Glutamatergic neuron (in vitro differentiated cells): ENCODE data around the gene SETD3. TPM values are rescaled to one million over a fixed set of nuclear protein-coding genes. Genes with fewer than 3 reads are reported as not detected.
A peak's percentile ranks its signal among the peaks of the same experiment; 100 is the strongest.

Source experiments
- DNase-seq: peaks from one replicate; pipeline ENCODE4 v3.0.0; 2022
- H3K27ac Mint-ChIP-seq: one replicate; pipeline ENCODE4 v1.8.0; 2020; ENCODE audit warnings: mild to moderate bottlenecking, mixed read lengths, inconsistent platforms; ENCODE audit not compliant: unreplicated experiment
- H3K27me3 Mint-ChIP-seq: one replicate; pipeline ENCODE4 v1.8.0; 2020; ENCODE audit warnings: mild to moderate bottlenecking, moderate library complexity, mixed read lengths, inconsistent platforms; ENCODE audit not compliant: unreplicated experiment
- H3K36me3 Mint-ChIP-seq: one replicate; pipeline ENCODE4 v1.8.0; 2020; ENCODE audit warnings: mild to moderate bottlenecking, mixed read lengths, inconsistent platforms; ENCODE audit not compliant: unreplicated experiment
- H3K4me1 Mint-ChIP-seq: one replicate; pipeline ENCODE4 v1.8.0; 2020; ENCODE audit warnings: mild to moderate bottlenecking, low read depth, mixed read lengths, inconsistent platforms; ENCODE audit not compliant: unreplicated experiment
- H3K4me3 Mint-ChIP-seq: one replicate; pipeline ENCODE4 v1.8.0; 2020; ENCODE audit warnings: mild to moderate bottlenecking, mixed read lengths, inconsistent platforms; ENCODE audit not compliant: unreplicated experiment
- H3K9me3 Mint-ChIP-seq: one replicate; pipeline ENCODE4 v1.8.0; 2020; ENCODE audit warnings: mild to moderate bottlenecking, moderate library complexity, mixed read lengths, inconsistent platforms; ENCODE audit not compliant: unreplicated experiment
- CTCF ChIP-seq: fragments of 200-600 bp; sonication (generic); IDR thresholded peaks from one replicate; pipeline ENCODE4 v1.5.0; 2021; ENCODE audit not compliant: partially characterized antibody, unreplicated experiment
- total RNA-seq: library from RNA; stranded (reverse); fragmentation: NEBNext Ultra II Directional; extraction: Animal tissue kit (Norgen Biotek cat#: 25700); gene quantifications from one replicate; pipeline ENCODE4 v1.2.1, GENCODE V29; 2021; ENCODE audit not compliant: unreplicated experiment

SETD3 gene
- total RNA-seq, 1 donor from 2014 or later = 46.2 TPM

DNA sequence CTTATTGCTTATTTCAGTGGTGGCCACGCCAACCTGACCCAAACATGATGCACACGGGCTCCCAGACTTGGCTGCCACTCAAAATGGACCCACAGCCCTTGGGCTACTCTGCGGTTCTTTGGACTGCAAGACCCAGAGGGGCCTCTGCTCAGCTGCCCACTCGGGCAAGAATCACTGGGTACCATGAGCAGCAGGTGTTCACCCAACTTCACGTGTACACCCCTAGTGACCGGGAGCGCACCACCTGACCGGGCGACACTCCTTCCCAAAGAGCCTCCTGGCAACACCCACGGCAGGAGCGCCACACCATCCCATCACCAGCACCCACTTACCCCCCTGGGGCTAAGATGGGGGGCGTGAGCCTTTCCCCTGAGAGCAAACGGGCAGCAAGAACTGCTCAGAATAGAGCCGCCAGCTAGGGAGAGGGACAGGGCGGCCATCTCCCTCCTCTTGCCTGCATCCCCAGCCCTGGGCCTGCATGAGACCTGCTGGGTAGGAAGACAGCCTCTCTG, 32.6 kb upstream of the SETD3 start:
- Mint-ChIP-seq H3K4me1 (peaks cover 22% of the 10 kb centered on the region), H3K36me3 (no peaks in the 10 kb centered on the region), H3K27me3 (peaks cover 6% of the 10 kb centered on the region), H3K4me3 (no peak overlapping the region), H3K9me3 (peaks cover 18% of the 10 kb centered on the region), H3K27ac (no peak overlapping the region)
- TF ChIP-seq CTCF = no peak
- no peak for DNase-seq

DNA sequence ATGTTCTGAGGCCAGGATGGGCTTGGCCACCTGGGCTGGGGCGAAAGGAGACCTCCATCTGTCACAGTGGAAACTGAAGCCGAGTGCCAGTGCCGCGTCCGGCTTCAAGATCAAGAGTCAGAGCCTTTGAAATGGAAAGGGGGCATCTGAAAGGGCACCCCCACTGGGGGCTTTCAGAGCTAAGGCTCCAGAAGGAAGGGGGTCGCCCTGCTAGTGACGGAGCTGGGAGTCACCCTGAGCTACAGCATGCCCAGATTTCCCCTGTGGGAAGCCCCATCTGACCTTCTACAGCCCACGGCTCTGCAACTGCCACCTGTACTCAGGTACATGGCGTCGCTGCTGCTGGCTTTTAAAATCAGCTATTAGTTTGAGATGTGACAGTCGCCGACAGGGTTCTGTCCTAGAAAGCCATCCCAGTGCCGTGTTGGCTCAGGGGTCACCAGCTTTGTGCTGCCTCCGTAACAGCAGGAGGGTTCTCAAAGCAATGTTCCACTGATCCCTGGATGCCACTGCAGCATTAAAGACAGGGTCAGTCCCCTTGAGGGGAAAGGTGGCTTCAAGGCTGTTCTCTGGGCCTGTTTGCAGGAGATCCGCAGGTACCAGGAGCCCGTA, 32.0 kb upstream of the SETD3 start:
- peaks cover 22% of the 10 kb centered on the region for H3K4me1 Mint-ChIP-seq
- no peak for DNase-seq
- peaks cover 18% of the 10 kb centered on the region for H3K9me3 Mint-ChIP-seq
- H3K36me3 Mint-ChIP-seq = no peaks in the 10 kb centered on the region
- no peak for TF ChIP-seq CTCF
- H3K4me3 Mint-ChIP-seq = peak overlapping the region; percentile 65
- H3K27me3 Mint-ChIP-seq = peaks cover 7% of the 10 kb centered on the region
- peak overlapping the region; percentile 39 for H3K27ac Mint-ChIP-seq

- Mint-ChIP-seq H3K4me1 (peaks cover 22% of the 10 kb centered on the region), H3K27me3 (peaks cover 7% of the 10 kb centered on the region), H3K9me3 (peaks cover 16% of the 10 kb centered on the region), H3K27ac (peak overlapping the region; percentile 39), H3K4me3 (peak overlapping the region; percentile 65), H3K36me3 (no peaks in the 10 kb centered on the region)
- no peak for DNase-seq
- no peak for TF ChIP-seq CTCF
These were observed 31.4 kb upstream of the SETD3 start for GRCh38 chr14:99512110-99512449.

DNA sequence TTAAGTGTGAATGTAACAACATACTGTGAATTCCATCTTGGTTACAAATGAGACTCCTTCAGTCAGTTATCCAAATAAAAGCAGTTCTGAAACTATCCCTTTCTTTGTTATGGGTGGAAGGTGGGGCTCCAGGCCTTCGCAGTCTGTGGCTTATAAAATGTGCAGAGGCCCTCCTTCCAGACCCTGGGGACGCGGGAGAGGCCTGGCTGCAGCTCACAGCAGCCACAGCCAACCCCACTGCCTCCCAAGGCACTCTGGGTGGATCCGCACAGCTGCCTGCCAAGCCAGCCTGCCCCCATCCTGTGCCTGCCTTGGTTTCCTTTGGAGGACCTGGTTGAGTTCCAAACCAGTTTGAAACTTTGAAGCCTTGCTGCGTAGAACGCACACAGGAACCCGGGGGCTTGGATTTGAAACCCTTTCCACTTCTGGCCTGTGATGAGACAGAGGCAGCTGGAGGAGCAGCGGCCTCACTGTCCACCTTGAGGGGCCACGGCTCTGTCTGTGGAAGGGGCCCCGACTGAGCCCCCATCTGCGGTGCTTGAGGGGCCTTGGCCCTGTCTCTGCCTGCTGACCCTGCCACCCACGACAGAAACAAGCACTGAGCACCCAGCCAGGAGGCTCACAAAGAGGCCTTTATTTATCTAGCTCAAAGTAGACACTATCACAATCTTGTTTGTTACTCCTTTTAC, 30.9 kb upstream of the SETD3 start:
- no peak for TF ChIP-seq CTCF
- H3K9me3 Mint-ChIP-seq = peaks cover 16% of the 10 kb centered on the region
- H3K4me3 Mint-ChIP-seq = peak overlapping the region; percentile 65
- H3K36me3 Mint-ChIP-seq = no peaks in the 10 kb centered on the region
- DNase-seq = peak; percentile 63
- peak overlapping the region; percentile 33 for H3K27ac Mint-ChIP-seq
- peaks cover 22% of the 10 kb centered on the region for H3K4me1 Mint-ChIP-seq
- peaks cover 9% of the 10 kb centered on the region for H3K27me3 Mint-ChIP-seq

DNA sequence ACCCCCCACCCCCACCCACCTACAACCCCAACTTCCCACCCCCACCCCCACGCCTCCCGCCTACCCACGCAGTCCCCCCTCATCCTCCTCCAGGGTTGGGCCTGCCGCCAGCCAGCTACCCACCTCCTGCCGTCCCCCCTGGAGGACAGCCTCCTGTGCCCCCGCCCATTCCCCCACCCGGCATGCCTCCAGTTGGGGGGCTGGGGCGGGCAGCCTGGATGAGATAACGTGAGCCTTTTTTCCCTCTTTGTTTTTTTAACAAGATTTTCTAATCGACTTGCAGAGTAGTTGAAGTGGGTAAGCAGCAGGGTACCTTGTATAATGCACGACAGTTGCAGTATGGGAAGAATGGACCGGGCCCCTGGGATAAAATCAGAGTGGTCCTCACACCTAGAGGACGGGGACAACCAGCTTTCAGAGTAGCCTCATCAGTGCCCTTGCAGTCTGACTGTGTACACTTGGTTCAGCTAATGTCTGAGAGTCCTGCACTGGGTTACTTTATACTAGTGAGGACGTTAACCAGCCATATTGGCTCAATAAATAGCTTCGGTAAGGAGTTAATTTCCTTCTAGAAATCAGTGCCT, 30.0 kb upstream of the SETD3 start:
- H3K27ac Mint-ChIP-seq = peak overlapping the region; percentile 33
- no peak for TF ChIP-seq CTCF
- H3K36me3 Mint-ChIP-seq = no peaks in the 10 kb centered on the region
- H3K9me3 Mint-ChIP-seq = peaks cover 18% of the 10 kb centered on the region
- peaks cover 22% of the 10 kb centered on the region for H3K4me1 Mint-ChIP-seq
- peaks cover 9% of the 10 kb centered on the region for H3K27me3 Mint-ChIP-seq
- H3K4me3 Mint-ChIP-seq = no peak overlapping the region
- no peak for DNase-seq
